HCT116 (cell line): ENCODE measurements around the gene SNPH. TPM values are rescaled to one million over a fixed set of nuclear protein-coding genes. Genes with fewer than 3 reads are reported as not detected.

ENCODE experiments used
- ATAC-seq: fragments of 200-7000 bp; cut with Tn5 transposase; 2 replicates; pipeline ENCODE4 v1.9.1; 2020; ENCODE audit warnings: mild to moderate bottlenecking, moderate library complexity
- BruUV-seq: library from RNA; stranded (reverse); fragments of 400-500 nt; replicated peaks from 2 replicates; lab custom pipeline; 2021; lab: Mats Ljungman, UMichigan
- CTCF ChIA-PET: fragments of 300-600 bp; sonication (Branson Sonifier 250); formaldehyde crosslinking; loops from one replicate; lab custom pipeline; 2021; ENCODE audit warnings: antibody characterized with exemption; lab: Charles Lee
- POLR2A ChIA-PET: fragments of 300-600, 350-600 bp; sonication (Branson Sonifier 250); formaldehyde crosslinking; loops from one replicate; lab custom pipeline; 2021; ENCODE audit warnings: antibody characterized with exemption; lab: Charles Lee
- RAD21 ChIA-PET, 2 experiments: fragments of 300-600 bp; sonication (Branson Sonifier 250); formaldehyde crosslinking; loops; one replicate each; lab custom pipeline; 2023; ENCODE audit warnings: low total read pairs in 2 of 2; ENCODE audit not compliant: uncharacterized antibody in 2 of 2, unreplicated experiment in 2 of 2, low non-redundant PET in 1 of 2; lab: Charles Lee
- DNase-seq: peaks from one replicate; pipeline ENCODE4 v3.0.0-alpha.2; 2010; ENCODE audit warnings: low read depth, low spot score
- H2AFZ ChIP-seq: fragments of 200-600 bp; shearing (Covaris generic), sonication (generic); 2 replicates; pipeline ENCODE4 v1.6.1; 2017; ENCODE audit warnings: low read depth, mixed run types, mixed read lengths, antibody characterized with exemption, low read length; ENCODE audit not compliant: poor library complexity, severe bottlenecking
- H3K27ac ChIP-seq: 2 replicates; pipeline ENCODE4 v1.5.1; 2012; ENCODE audit warnings: low read depth, low read length
- H3K27me3 ChIP-seq: fragments of 200-600 bp; sonication (generic); 2 replicates; pipeline ENCODE4 v1.6.1; 2016; ENCODE audit warnings: mixed run types, low read length, mixed read lengths; ENCODE audit not compliant: insufficient read depth
- H3K36me3 ChIP-seq, 2 experiments: fragments of 200-500 bp in 1 of 2; fragments of 200-600 bp in 1 of 2; sonication (Bioruptor generic) in 1 of 2; sonication (generic) in 1 of 2; 2 replicates each; pipeline versions ENCODE4 v1.5.1 to v1.6.1; 2014 to 2016; ENCODE audit warnings: low read length in 2 of 2, inconsistent platforms in 1 of 2, mixed read lengths in 1 of 2, mixed run types in 1 of 2; ENCODE audit not compliant: insufficient read depth in 2 of 2, control insufficient read depth in 1 of 2
- H3K4me1 ChIP-seq, 2 experiments: fragments of 200-600 bp in 1 of 2; sonication (generic) in 1 of 2; 2 replicates each; pipeline versions ENCODE4 v1.5.1 to v1.6.1; 2012 to 2017; ENCODE audit warnings: low read length in 2 of 2, inconsistent platforms in 1 of 2, mild to moderate bottlenecking in 1 of 2, mixed read lengths in 1 of 2, mixed run types in 1 of 2, moderate library complexity in 1 of 2; ENCODE audit not compliant: insufficient read depth in 2 of 2, control insufficient read depth in 1 of 2
- H3K4me2 ChIP-seq: fragments of 200-600 bp; sonication (generic); 2 replicates; pipeline ENCODE4 v1.6.1; 2017; ENCODE audit warnings: mixed run types, low read length, mixed read lengths
- H3K4me3 ChIP-seq, 2 experiments: fragments of 200-600 bp in 1 of 2; sonication (generic) in 1 of 2; replicated peaks in 1 of 2; 2 replicates each; pipeline ENCODE4 v1.5.1; 2011 to 2016; ENCODE audit warnings: low read length in 2 of 2, control low read depth in 1 of 2, low read depth in 1 of 2, mild to moderate bottlenecking in 1 of 2, mixed read lengths in 1 of 2, mixed run types in 1 of 2
- H3K79me2 ChIP-seq: fragments of 200-600 bp; sonication (generic); 2 replicates; pipeline ENCODE4 v1.6.1; 2017; ENCODE audit warnings: mild to moderate bottlenecking, mixed run types, low read length, moderate library complexity, mixed read lengths; ENCODE audit not compliant: insufficient read depth
- H3K9ac ChIP-seq: fragments of 200-600 bp; sonication (generic); 2 replicates; pipeline ENCODE4 v1.6.1; 2016; ENCODE audit warnings: low read length, mixed read lengths
- H3K9me2 ChIP-seq: fragments of 200-600 bp; sonication (generic), shearing (Covaris generic); 2 replicates; pipeline ENCODE4 v1.6.1; 2017; ENCODE audit warnings: mixed run types, mild to moderate bottlenecking, moderate library complexity; ENCODE audit not compliant: insufficient read depth
- H3K9me3 ChIP-seq, 2 experiments: fragments of 200-500 bp in 1 of 2; fragments of 200-600 bp in 1 of 2; sonication (Bioruptor generic) in 1 of 2; sonication (generic) in 1 of 2; 2 replicates each; pipeline ENCODE4 v1.6.1; 2014 to 2017; ENCODE audit warnings: low read length in 2 of 2, mixed read lengths in 2 of 2, inconsistent platforms in 1 of 2, low read depth in 1 of 2, mild to moderate bottlenecking in 1 of 2, mixed run types in 1 of 2, moderate library complexity in 1 of 2; ENCODE audit not compliant: control insufficient read depth in 1 of 2, insufficient read depth in 1 of 2
- H4K20me1 ChIP-seq: fragments of 200-600 bp; sonication (generic), shearing (Covaris generic); 2 replicates; pipeline ENCODE4 v1.6.1; 2017; ENCODE audit warnings: mixed run types, mild to moderate bottlenecking, moderate library complexity; ENCODE audit not compliant: insufficient read depth
- ATF3 ChIP-seq: IDR thresholded peaks from 2 replicates; pipeline ENCODE4 v1.6.1; 2012
- CBX3 ChIP-seq: IDR thresholded peaks from 2 replicates; pipeline ENCODE4 v1.6.1; 2012; ENCODE audit warnings: low read depth
- CEBPB ChIP-seq: IDR thresholded peaks from 2 replicates; pipeline ENCODE4 v1.6.1; 2012; ENCODE audit warnings: low read depth
- CTCF ChIP-seq, 3 experiments: fragments of 200-600 bp in 1 of 3; sonication (generic) in 1 of 3; IDR thresholded peaks in 2 of 3; conservative IDR thresholded peaks in 1 of 3; 2 replicates each; pipeline ENCODE4 v1.5.1; 2012 to 2017; ENCODE audit warnings: low read depth in 2 of 3, low read length in 2 of 3, antibody characterized with exemption in 1 of 3, borderline replicate concordance in 1 of 3, control low read depth in 1 of 3, mild to moderate bottlenecking in 1 of 3, mixed read lengths in 1 of 3, mixed run types in 1 of 3, moderate library complexity in 1 of 3; ENCODE audit not compliant: insufficient read depth in 1 of 3
- EZH2 ChIP-seq: fragments of 200-600 bp; sonication (generic); IDR thresholded peaks from 2 replicates; pipeline ENCODE4 v1.6.1; 2017; ENCODE audit warnings: antibody characterized with exemption, mixed run types
- EZH2phosphoT487 ChIP-seq: fragments of 200-600 bp; IDR thresholded peaks from 2 replicates; pipeline ENCODE4 v1.6.1; 2018; ENCODE audit warnings: antibody characterized with exemption, borderline replicate concordance
- JUND ChIP-seq: IDR thresholded peaks from 2 replicates; pipeline ENCODE4 v1.6.1; 2012
- POLR2A ChIP-seq: IDR thresholded peaks from 2 replicates; pipeline ENCODE4 v1.7.0; 2011; ENCODE audit warnings: borderline replicate concordance; ENCODE audit not compliant: insufficient read depth, insufficient read length; ENCODE audit errors: extremely low read depth
- POLR2AphosphoS5 ChIP-seq: IDR thresholded peaks from 2 replicates; pipeline ENCODE4 v1.6.1; 2011; ENCODE audit warnings: mild to moderate bottlenecking, low read depth, low read length, moderate library complexity
- RAD21 ChIP-seq: IDR thresholded peaks from 2 replicates; pipeline ENCODE4 v1.6.1; 2012; ENCODE audit warnings: low read depth, mild to moderate bottlenecking
- REST ChIP-seq: IDR thresholded peaks from 2 replicates; pipeline ENCODE4 v1.6.1; 2012; ENCODE audit warnings: low read depth
- SIN3A ChIP-seq: IDR thresholded peaks from 2 replicates; pipeline ENCODE4 v1.6.1; 2012; ENCODE audit warnings: low read depth
- SRF ChIP-seq: IDR thresholded peaks from 2 replicates; pipeline ENCODE4 v1.6.1; 2012; ENCODE audit warnings: low read depth
- TCF7L2 ChIP-seq: IDR thresholded peaks from 2 replicates; pipeline ENCODE4 v1.7.0; 2011; ENCODE audit warnings: borderline replicate concordance, inconsistent platforms; ENCODE audit not compliant: insufficient read depth, insufficient read length; ENCODE audit errors: extremely low read depth
- YY1 ChIP-seq: IDR thresholded peaks from 2 replicates; pipeline ENCODE4 v1.6.1; 2011; ENCODE audit warnings: low read length, low read depth, moderate library complexity, mild to moderate bottlenecking; ENCODE audit not compliant: insufficient replicate concordance; ENCODE audit errors: extremely low read depth
- ZFX ChIP-seq: fragments of 450-650 bp; IDR thresholded peaks from 2 replicates; pipeline ENCODE4 v1.6.1; 2017
- ZNF274 ChIP-seq: fragments of 200-500 bp; sonication (Bioruptor generic); IDR thresholded peaks from 2 replicates; pipeline ENCODE4 v1.6.1; 2014; ENCODE audit warnings: mild to moderate bottlenecking, low read depth, low read length, inconsistent platforms
- intact Hi-C: fragments of 100-400 bp; cut with micrococcal nuclease; formaldehyde crosslinking; loops from 2 replicates; pipeline ENCODE4 v1.10.0; 2022
- total RNA-seq: library from RNA; stranded (reverse); gene quantifications from one replicate; pipeline ENCODE4 v1.2.1, GENCODE V29; 2021; ENCODE audit not compliant: unreplicated experiment
- TF ChIP-seq, protein P1 (sequence below): IDR thresholded peaks from 2 replicates; pipeline ENCODE4 v1.6.1; 2011; ENCODE audit warnings: mild to moderate bottlenecking, low read length, moderate library complexity; ENCODE audit not compliant: insufficient replicate concordance; ENCODE audit errors: extremely low read depth
- TF ChIP-seq, protein P2 (sequence below): IDR thresholded peaks from 2 replicates; pipeline ENCODE4 v1.6.1; 2012

The SNPH gene
- total RNA-seq, 1 experiment from 2014 or later = 3.2 TPM

- no peak overlapping the region for H3K9ac ChIP-seq
- no peak overlapping the region for H3K27ac ChIP-seq
- no peak overlapping the region for H2AFZ ChIP-seq
- no peaks in the 10 kb centered on the region for H3K9me3 ChIP-seq
- H3K9me2 ChIP-seq = no peaks in the 10 kb centered on the region
- POLR2A ChIA-PET = no interaction called here
- RAD21 ChIA-PET = no interaction called here
- intact Hi-C loops = no loop called here
- no TSS peak for BruUV-seq
- TF ChIP-seq SRF (no peak), CBX3 (no peak), ZNF274 (no peak), CEBPB (no peak), TCF7L2 (no peak), RAD21 (no peak), JUND (no peak), CTCF (IDR thresholded peaks at IDR 0.05 in 2 of 3, conservative IDR thresholded peaks at IDR 0.05 in 1 of 3; ENCODE audit: borderline replicate concordance in 1 of 3, insufficient read depth in 1 of 3, low read depth in 2 of 3, low read length in 2 of 3) (no peak), ZFX (no peak), ATF3 (no peak), EZH2phosphoT487 (no peak), SIN3A (no peak), POLR2AphosphoS5 (no peak), YY1 (no peak), EZH2 (no peak), REST (no peak), POLR2A (no peak)
- TF ChIP-seq, protein P1, sequence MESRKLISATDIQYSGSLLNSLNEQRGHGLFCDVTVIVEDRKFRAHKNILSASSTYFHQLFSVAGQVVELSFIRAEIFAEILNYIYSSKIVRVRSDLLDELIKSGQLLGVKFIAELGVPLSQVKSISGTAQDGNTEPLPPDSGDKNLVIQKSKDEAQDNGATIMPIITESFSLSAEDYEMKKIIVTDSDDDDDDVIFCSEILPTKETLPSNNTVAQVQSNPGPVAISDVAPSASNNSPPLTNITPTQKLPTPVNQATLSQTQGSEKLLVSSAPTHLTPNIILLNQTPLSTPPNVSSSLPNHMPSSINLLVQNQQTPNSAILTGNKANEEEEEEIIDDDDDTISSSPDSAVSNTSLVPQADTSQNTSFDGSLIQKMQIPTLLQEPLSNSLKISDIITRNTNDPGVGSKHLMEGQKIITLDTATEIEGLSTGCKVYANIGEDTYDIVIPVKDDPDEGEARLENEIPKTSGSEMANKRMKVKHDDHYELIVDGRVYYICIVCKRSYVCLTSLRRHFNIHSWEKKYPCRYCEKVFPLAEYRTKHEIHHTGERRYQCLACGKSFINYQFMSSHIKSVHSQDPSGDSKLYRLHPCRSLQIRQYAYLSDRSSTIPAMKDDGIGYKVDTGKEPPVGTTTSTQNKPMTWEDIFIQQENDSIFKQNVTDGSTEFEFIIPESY = no peak
- TF ChIP-seq, protein P2, sequence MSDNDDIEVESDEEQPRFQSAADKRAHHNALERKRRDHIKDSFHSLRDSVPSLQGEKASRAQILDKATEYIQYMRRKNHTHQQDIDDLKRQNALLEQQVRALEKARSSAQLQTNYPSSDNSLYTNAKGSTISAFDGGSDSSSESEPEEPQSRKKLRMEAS = no peak
- CTCF ChIA-PET = no interaction called here
- H3K36me3 ChIP-seq = no peaks in the 10 kb centered on the region
- DNase-seq (no peak), ATAC-seq (no peak)
- H3K4me2 ChIP-seq = no peak overlapping the region
- H3K79me2 ChIP-seq = no peaks in the 10 kb centered on the region
- no peaks in the 10 kb centered on the region for H4K20me1 ChIP-seq
- H3K4me1 ChIP-seq = peaks cover under 1% of the 10 kb centered on the region in 2 experiments; a peak in 3 of 4 replicates
- no peak overlapping the region for H3K4me3 ChIP-seq
- no peaks in the 10 kb centered on the region for H3K27me3 ChIP-seq
Observed at GRCh38 chr20:1295276-1295930, 29.3 kb downstream of the SNPH start.
